ENCODE measurements around the gene CCNL2. TPM values are rescaled to one million over a fixed set of nuclear protein-coding genes. Genes with fewer than 3 reads are reported as not detected.

The CCNL2 gene
- total RNA-seq, 4 donors from 2014 or later: 167 to 307 (median 215) TPM

GRCh38 chr1:1422465-1423244 is 23.5 kb upstream of the CCNL2 start:
- DNase-seq: no peak
- Histone ChIP-seq H3K4me3 (replicated peaks in 1 of 3) (no peak overlapping the region), H3K36me3 (no peaks in the 10 kb centered on the region), H3K4me1 (peaks cover 0 to 6% of the 10 kb centered on the region in 2 donors), H3K9me3 (no peaks in the 10 kb centered on the region), H3K27me3 (no peaks in the 10 kb centered on the region), H3K27ac (no peak overlapping the region)
- 61 to 62% methylated on average over 22 to 24 of the region's 29 CpGs for WGBS, 2 donors
- intact Hi-C loops (cut with DNase I): no loop called here
- TF ChIP-seq POLR2A (IDR thresholded peaks at IDR 0.05): no peak
- TF ChIP-seq CTCF (IDR thresholded peaks at IDR 0.05): no peak

DNA sequence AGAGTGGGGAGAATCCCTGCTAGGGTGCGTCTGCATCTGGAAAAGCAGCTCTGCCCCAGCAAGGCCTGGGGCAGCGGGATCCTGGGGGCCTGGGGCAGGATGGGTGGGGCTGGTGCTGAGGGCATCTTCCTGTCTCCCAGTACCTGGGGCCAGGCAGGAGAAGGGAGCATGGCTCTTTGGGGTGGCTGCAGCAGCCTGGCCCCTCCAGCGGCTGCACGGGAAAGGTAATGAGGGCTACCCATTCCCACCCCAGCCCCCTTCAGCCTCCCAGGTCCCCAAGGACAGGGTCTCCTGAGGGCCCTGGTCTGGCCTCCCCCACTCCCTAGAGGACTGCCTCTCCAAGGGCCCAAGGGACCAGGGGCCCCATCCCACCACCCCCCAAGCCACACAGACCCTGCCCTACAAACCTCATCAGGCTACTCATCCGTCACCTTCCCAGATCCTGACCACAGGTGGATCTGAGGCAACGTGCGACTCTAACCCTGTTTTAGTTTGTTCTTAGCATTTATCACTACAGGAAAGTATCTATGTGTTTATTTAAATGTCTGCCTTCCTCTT is 22.9 kb upstream of the CCNL2 start:
- Histone ChIP-seq H3K9me3 (no peaks in the 10 kb centered on the region), H3K27ac (no peak overlapping the region)
- WGBS, 2 donors: 83 to 84% methylated on average over 7 of the region's 7 CpGs

GRCh38 chr1:1421147-1421906 is 22.2 kb upstream of the CCNL2 start, which contains the start of gene ANKRD65:
TSS of gene ANKRD65 (minus strand) at chr1:1421276. CDS start at chr1:1421005, 271 bp downstream.
- 71 to 78% methylated on average over 14 to 15 of the region's 18 CpGs for WGBS, 2 donors
- H3K27ac ChIP-seq: no peak within 1 kb of the TSS
- no peak within 1 kb of the TSS for H3K4me3 ChIP-seq (replicated peaks in 1 of 3)
- H3K27me3 ChIP-seq: no peaks in the 10 kb centered on the region
- DNase-seq: no peak
- H3K9me3 ChIP-seq: no peaks in the 10 kb centered on the region
- TF ChIP-seq POLR2A (IDR thresholded peaks at IDR 0.05) (no peak), CTCF (IDR thresholded peaks at IDR 0.05) (no peak)
- H3K4me1 ChIP-seq: peaks cover 0 to 6% of the 10 kb centered on the region in 2 donors
- intact Hi-C loops (cut with DNase I): no loop called here
- no peaks in the 10 kb centered on the region for H3K36me3 ChIP-seq

More for the DNA sequence above, 22.9 kb upstream of the CCNL2 start:
- Histone ChIP-seq H3K4me3 (replicated peaks in 1 of 3) (no peak overlapping the region), H3K4me1 (peaks cover 0 to 6% of the 10 kb centered on the region in 2 donors), H3K27me3 (no peaks in the 10 kb centered on the region), H3K36me3 (no peaks in the 10 kb centered on the region)
- TF ChIP-seq CTCF (IDR thresholded peaks at IDR 0.05): no peak
- TF ChIP-seq POLR2A (IDR thresholded peaks at IDR 0.05): no peak
- no peak for DNase-seq
- intact Hi-C loops (cut with DNase I): no loop called here

DNA sequence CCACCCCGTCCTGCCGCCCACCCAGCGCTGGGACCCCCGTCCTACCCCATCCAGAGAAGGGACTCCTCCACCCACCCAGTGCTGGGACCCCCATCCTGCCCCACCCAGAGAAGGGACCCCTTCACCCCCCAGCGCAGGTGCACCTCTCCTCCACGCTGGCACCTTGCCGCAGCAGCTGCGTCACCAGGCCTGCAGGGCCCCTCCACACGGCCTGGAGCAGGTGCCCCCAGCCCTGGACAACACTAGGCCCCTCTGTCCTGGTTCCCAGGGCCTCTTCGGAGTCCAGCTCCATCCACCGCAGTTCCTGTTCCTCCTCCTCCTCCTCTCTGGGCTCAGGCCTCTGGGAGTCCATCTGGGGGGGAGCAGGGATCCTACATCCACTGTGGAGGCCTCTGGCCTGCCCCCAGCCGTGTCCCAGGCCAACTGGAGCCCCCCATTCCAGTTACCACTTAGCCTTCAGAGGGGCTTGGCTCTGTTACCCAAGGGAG is 21.6 kb upstream of the CCNL2 start:
- TF ChIP-seq CTCF (IDR thresholded peaks at IDR 0.05) (no peak), POLR2A (IDR thresholded peaks at IDR 0.05) (no peak)
- H3K27me3 ChIP-seq: no peaks in the 10 kb centered on the region
- H3K27ac ChIP-seq: no peak overlapping the region
- intact Hi-C loops (cut with DNase I): no loop called here
- H3K36me3 ChIP-seq: no peaks in the 10 kb centered on the region
- H3K4me3 ChIP-seq (replicated peaks in 1 of 3): no peak overlapping the region
- WGBS, 2 donors: 66% methylated on average over 7 of the region's 12 CpGs; no CpG with 5 or more reads in 1 of the 2 donors
- peaks cover 0 to 6% of the 10 kb centered on the region in 2 donors for H3K4me1 ChIP-seq
- no peaks in the 10 kb centered on the region for H3K9me3 ChIP-seq
- no peak for DNase-seq
